HepG2 (cell line): ENCODE measurements around the gene DHCR7. TPM values are rescaled to one million over a fixed set of nuclear protein-coding genes. Genes with fewer than 3 reads are reported as not detected.

Experiments
- ATAC-seq: fragments of 200-7000 bp; cut with Tn5 transposase; 3 replicates; pipeline ENCODE4 v1.9.1; 2020; ENCODE audit warnings: mild to moderate bottlenecking, moderate library complexity
- BruUV-seq: library from RNA; stranded (reverse); fragments of 400-500 nt; replicated peaks from 2 replicates; lab custom pipeline; 2021; lab: Mats Ljungman, UMichigan
- CTCF ChIA-PET: fragments of 300-600 bp; formaldehyde crosslinking; extraction: SDS; loops from one replicate; lab custom pipeline; 2021; ENCODE audit warnings: low total read pairs, inconsistent platforms, low intra/inter-chr PET ratio; lab: Yijun Ruan, JAX
- POLR2A ChIA-PET: fragments of 350-600 bp; sonication (Branson Sonifier 250); formaldehyde crosslinking; loops from one replicate; lab custom pipeline; 2020; ENCODE audit warnings: antibody characterized with exemption, inconsistent platforms; lab: Yijun Ruan, JAX
- DNase-seq: peaks from one replicate; pipeline ENCODE4 v3.0.0-alpha.2; 2015; ENCODE audit warnings: low spot score
- FAIRE-seq: peaks from 3 replicates; lab custom pipeline; 2011; peaks lifted over from hg19 to GRCh38; lab: Jason Lieb, UNC
- H2AFZ ChIP-seq: one replicate; pipeline ENCODE4 v1.6.1; 2011; ENCODE audit warnings: low read length, inconsistent platforms
- H3K27ac ChIP-seq: fragments of 300-600 bp; 3 replicates; pipeline ENCODE4 v1.8.0; 2011; ENCODE audit warnings: mixed run types, mild to moderate bottlenecking, mixed read lengths, low read length, inconsistent platforms; ENCODE audit not compliant: insufficient read depth; ENCODE audit errors: extremely low read length
- H3K27me3 ChIP-seq, 2 experiments: fragments of 200-600 bp in 1 of 2; 2 replicates in 1 of 2; 3 replicates in 1 of 2; pipeline versions ENCODE4 v1.6.0 to v1.8.0; 2011; ENCODE audit warnings: low read length in 2 of 2, mild to moderate bottlenecking in 2 of 2, moderate library complexity in 2 of 2, inconsistent platforms in 1 of 2; ENCODE audit not compliant: insufficient read depth in 2 of 2, control insufficient read depth in 1 of 2
- H3K36me3 ChIP-seq, 2 experiments: fragments of 200-600 bp in 1 of 2; replicated peaks in 1 of 2; 2 replicates in 1 of 2; 3 replicates in 1 of 2; pipeline versions ENCODE4 v1.5.1 to v1.8.0; 2011; ENCODE audit warnings: low read length in 2 of 2, inconsistent platforms in 1 of 2; ENCODE audit not compliant: insufficient read depth in 2 of 2, control insufficient read depth in 1 of 2
- H3K4me1 ChIP-seq: 2 replicates; pipeline ENCODE4 v1.5.1; 2012; ENCODE audit warnings: low read length, inconsistent platforms; ENCODE audit not compliant: insufficient read depth
- H3K4me2 ChIP-seq: 2 replicates; pipeline ENCODE4 v1.6.0; 2011; ENCODE audit warnings: low read depth, low read length, inconsistent platforms
- H3K4me3 ChIP-seq, 3 experiments: fragments of 200-600 bp in 1 of 3; sonication (generic), shearing (Covaris generic) in 1 of 3; replicated peaks in 1 of 3; 2 replicates each; pipeline ENCODE4 v1.5.1; 2011 to 2016; ENCODE audit warnings: low read length in 3 of 3, inconsistent platforms in 2 of 3, low read depth in 2 of 3, mild to moderate bottlenecking in 2 of 3, control low read depth in 1 of 3, mixed read lengths in 1 of 3; ENCODE audit not compliant: insufficient read depth in 1 of 3
- H3K79me2 ChIP-seq: one replicate; pipeline ENCODE4 v1.6.1; 2011; ENCODE audit warnings: low read length, inconsistent platforms; ENCODE audit not compliant: insufficient read depth
- H3K9ac ChIP-seq: 2 replicates; pipeline ENCODE4 v1.6.0; 2011; ENCODE audit warnings: mild to moderate bottlenecking, low read depth, low read length, inconsistent platforms; ENCODE audit not compliant: insufficient read depth
- H3K9me3 ChIP-seq: 2 replicates; pipeline ENCODE4 v1.5.1; 2012; ENCODE audit warnings: mild to moderate bottlenecking, low read length
- H4K20me1 ChIP-seq: 2 replicates; pipeline ENCODE4 v1.6.0; 2011; ENCODE audit warnings: inconsistent platforms, mild to moderate bottlenecking, low read length, moderate library complexity; ENCODE audit not compliant: insufficient read depth
- EED ChIP-seq: sonication (generic); formaldehyde crosslinking; IDR thresholded peaks from 2 replicates; pipeline ENCODE4 v1.5.0; 2020; ENCODE audit warnings: mild to moderate bottlenecking, missing genetic modification reagents
- SSRP1 ChIP-seq: IDR thresholded peaks from 2 replicates; pipeline ENCODE4 v1.6.1; 2016; ENCODE audit warnings: control low read depth
- WGBS: methylation state at CpG from one replicate; pipeline ENCODE4 v1.1.6; 2017; ENCODE audit warnings: low lambda C conversion rate; 5-methylcytosine and 5-hydroxymethylcytosine counted together
- in situ Hi-C: cut with HindIII; loops from 2 replicates; pipeline ENCODE4 v1.10.0; 2017; ENCODE audit warnings: low pct_unique_long_range_greater_than_20kb; ENCODE audit not compliant: extremely low pct_ligation_motif_present
- intact Hi-C: fragments of 100-400 bp; cut with micrococcal nuclease; formaldehyde crosslinking; loops from one replicate; pipeline ENCODE4 v1.10.0; 2022; ENCODE audit not compliant: unreplicated experiment
- polyA plus RNA-seq, 8 experiments: library from polyadenylated mRNA; depleted of rRNA in 3 of 8; stranded (reverse) in 7 of 8; unstranded in 1 of 8; fragments of >200 nt; fragmentation: Illumina TruSeq in 4 of 8; extraction: Trizol in 4 of 8; gene quantifications; 2 replicates each; pipeline versions ENCODE4 v1.2.1 to v1.2.3, GENCODE V29; 2011 to 2016; ENCODE audit warnings: low read depth in 4 of 8, missing spikeins in 1 of 8, mixed read lengths in 1 of 8; ENCODE audit not compliant: insufficient read depth in 1 of 8
- total RNA-seq, 5 experiments: library from RNA; depleted of rRNA; stranded (reverse); fragments of >200 nt; fragmentation: Illumina TruSeq; extraction: Trizol; gene quantifications; 2 replicates each; pipeline ENCODE4 v1.2.3, GENCODE V29; 2016; ENCODE audit warnings: low read depth in 1 of 5
- TF ChIP-seq, protein P1 (sequence below): sonication (generic); formaldehyde crosslinking; IDR thresholded peaks from 2 replicates; pipeline ENCODE4 v1.5.1; 2020; ENCODE audit warnings: mild to moderate bottlenecking, missing genetic modification reagents, moderate library complexity

The DHCR7 gene
- total and polyA plus RNA-seq, 2 of the 13 experiments (the other 11 are each of a cell fraction or from before 2014, with no cell fraction given): 96.0 to 143 TPM

GRCh38 chr11:71491531-71491930, 43.3 kb upstream of the DHCR7 start:
- TF ChIP-seq SSRP1 (CRISPR knock-in tag) (no peak), EED (CRISPR knock-in tag) (no peak)
- TF ChIP-seq, protein P1, sequence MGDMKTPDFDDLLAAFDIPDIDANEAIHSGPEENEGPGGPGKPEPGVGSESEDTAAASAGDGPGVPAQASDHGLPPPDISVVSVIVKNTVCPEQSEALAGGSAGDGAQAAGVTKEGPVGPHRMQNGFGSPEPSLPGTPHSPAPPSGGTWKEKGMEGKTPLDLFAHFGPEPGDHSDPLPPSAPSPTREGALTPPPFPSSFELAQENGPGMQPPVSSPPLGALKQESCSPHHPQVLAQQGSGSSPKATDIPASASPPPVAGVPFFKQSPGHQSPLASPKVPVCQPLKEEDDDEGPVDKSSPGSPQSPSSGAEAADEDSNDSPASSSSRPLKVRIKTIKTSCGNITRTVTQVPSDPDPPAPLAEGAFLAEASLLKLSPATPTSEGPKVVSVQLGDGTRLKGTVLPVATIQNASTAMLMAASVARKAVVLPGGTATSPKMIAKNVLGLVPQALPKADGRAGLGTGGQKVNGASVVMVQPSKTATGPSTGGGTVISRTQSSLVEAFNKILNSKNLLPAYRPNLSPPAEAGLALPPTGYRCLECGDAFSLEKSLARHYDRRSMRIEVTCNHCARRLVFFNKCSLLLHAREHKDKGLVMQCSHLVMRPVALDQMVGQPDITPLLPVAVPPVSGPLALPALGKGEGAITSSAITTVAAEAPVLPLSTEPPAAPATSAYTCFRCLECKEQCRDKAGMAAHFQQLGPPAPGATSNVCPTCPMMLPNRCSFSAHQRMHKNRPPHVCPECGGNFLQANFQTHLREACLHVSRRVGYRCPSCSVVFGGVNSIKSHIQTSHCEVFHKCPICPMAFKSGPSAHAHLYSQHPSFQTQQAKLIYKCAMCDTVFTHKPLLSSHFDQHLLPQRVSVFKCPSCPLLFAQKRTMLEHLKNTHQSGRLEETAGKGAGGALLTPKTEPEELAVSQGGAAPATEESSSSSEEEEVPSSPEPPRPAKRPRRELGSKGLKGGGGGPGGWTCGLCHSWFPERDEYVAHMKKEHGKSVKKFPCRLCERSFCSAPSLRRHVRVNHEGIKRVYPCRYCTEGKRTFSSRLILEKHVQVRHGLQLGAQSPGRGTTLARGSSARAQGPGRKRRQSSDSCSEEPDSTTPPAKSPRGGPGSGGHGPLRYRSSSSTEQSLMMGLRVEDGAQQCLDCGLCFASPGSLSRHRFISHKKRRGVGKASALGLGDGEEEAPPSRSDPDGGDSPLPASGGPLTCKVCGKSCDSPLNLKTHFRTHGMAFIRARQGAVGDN (CRISPR knock-in tag): 0 out of 2 replicates have a peak, but pooled peaks have one; percentile 8
- no peak for ATAC-seq
- ChIA-PET POLR2A (no interaction called here), CTCF (no interaction called here)
- Histone ChIP-seq H3K9me3 (no peaks in the 10 kb centered on the region), H3K4me1 (no peaks in the 10 kb centered on the region), H3K4me3 (no peak overlapping the region), H3K4me2 (no peak overlapping the region), H3K27ac (no peak overlapping the region), H3K36me3 (peaks cover 13 to 39% of the 10 kb centered on the region in 2 experiments), H3K27me3 (no peaks in the 10 kb centered on the region), H4K20me1 (no peaks in the 10 kb centered on the region), H3K9ac (no peak overlapping the region), H3K79me2 (no peaks in the 10 kb centered on the region), H2AFZ (no peak overlapping the region)
- no peak for FAIRE-seq
- no TSS peak for BruUV-seq
- no peak for DNase-seq
- in situ Hi-C loops: no loop called here
- intact Hi-C loops: no loop called here
- WGBS: 95% methylated on average over 13 of the region's 19 CpGs
